HG02870 (cell line): ENCODE results near the gene CDC42BPA.

Source experiments
- ATAC-seq: cut with Tn5 transposase; IDR thresholded peaks from one replicate; pipeline ENCODE4 v1.9.1; 2021; ENCODE audit warnings: mild to moderate bottlenecking, moderate library complexity; ENCODE audit not compliant: unreplicated experiment

CDC42BPA gene

GRCh38 chr1:226951286-226952117 is 366.8 kb downstream of the CDC42BPA start:
- no peak for ATAC-seq

- ATAC-seq: no peak
These were observed 367.4 kb downstream of the CDC42BPA start for GRCh38 chr1:226950871-226951270.

- ATAC-seq: no peak
These were observed 368.0 kb downstream of the CDC42BPA start for GRCh38 chr1:226950316-226950715.

- ATAC-seq: no peak
These were observed 368.9 kb downstream of the CDC42BPA start for GRCh38 chr1:226949401-226949800.

GRCh38 chr1:226948996-226949395 is 369.3 kb downstream of the CDC42BPA start:
- ATAC-seq: no peak

- ATAC-seq: no peak
These were observed 369.8 kb downstream of the CDC42BPA start for GRCh38 chr1:226948480-226948879.

GRCh38 chr1:226948051-226948450 is 370.2 kb downstream of the CDC42BPA start:
- no peak for ATAC-seq

- ATAC-seq: no peak
These were observed 371.5 kb downstream of the CDC42BPA start for GRCh38 chr1:226946841-226947240.

- no peak for ATAC-seq
These were observed 372.0 kb downstream of the CDC42BPA start for GRCh38 chr1:226946285-226946684.

GRCh38 chr1:226945858-226946245 is 372.4 kb downstream of the CDC42BPA start:
- no peak for ATAC-seq

- no peak for ATAC-seq
These were observed 373.0 kb downstream of the CDC42BPA start for GRCh38 chr1:226945106-226945857.

- ATAC-seq: no peak
These were observed 374.4 kb downstream of the CDC42BPA start for GRCh38 chr1:226943927-226944326.

GRCh38 chr1:226943156-226943555 is 375.1 kb downstream of the CDC42BPA start:
- no peak for ATAC-seq

GRCh38 chr1:226942392-226942791 is 375.9 kb downstream of the CDC42BPA start:
- ATAC-seq: no peak

GRCh38 chr1:226940806-226941067 is 377.6 kb downstream of the CDC42BPA start:
- ATAC-seq: no peak

GRCh38 chr1:226940029-226940805 is 378.1 kb downstream of the CDC42BPA start, which contains the start of gene COQ8A:
TSS of gene COQ8A (plus strand) at chr1:226940294. CDS start at chr1:226961386, 21,092 bp downstream.
- ATAC-seq: peak; percentile 96
